GM18951 (cell line): Measurements from ENCODE around the gene PDSS2.
"Not testable (repeated sequence)": the region's sequence is repeated elsewhere in the genome, so short reads cannot be mapped to it uniquely, and the experiment has no call there.

ENCODE experiments used
- POLR2A ChIP-seq: IDR thresholded peaks from 4 replicates; pipeline ENCODE4 v1.6.1; 2011; ENCODE audit warnings: mild to moderate bottlenecking; ENCODE audit not compliant: insufficient read length, insufficient read depth; ENCODE audit errors: extremely low read depth
- in situ Hi-C: fragments of 300-500 bp; cut with MboI; formaldehyde crosslinking; loops from one replicate; pipeline ENCODE4 v1.12.0; 2022; ENCODE audit warnings: low sequenced_read_pairs, mixed read lengths, inconsistent platforms; ENCODE audit not compliant: unreplicated experiment

Gene PDSS2

GRCh38 chr6:107198631-107199416, 260.5 kb downstream of the PDSS2 start:
- no peak for TF ChIP-seq POLR2A
- in situ Hi-C loops = no loop called here

GRCh38 chr6:107196152-107196551, 263.2 kb downstream of the PDSS2 start:
- in situ Hi-C loops = no loop called here
- TF ChIP-seq POLR2A = no peak

GRCh38 chr6:107194723-107195122, 264.6 kb downstream of the PDSS2 start:
- in situ Hi-C loops = not testable (repeated sequence)

- in situ Hi-C loops = no loop called here
Observed at GRCh38 chr6:107192830-107193229, 266.5 kb downstream of the PDSS2 start.

GRCh38 chr6:107187630-107188029, 271.7 kb downstream of the PDSS2 start:
- in situ Hi-C loops = no loop called here
- TF ChIP-seq POLR2A = no peak

More at GRCh38 chr6:107192830-107193229, 266.5 kb downstream of the PDSS2 start:
- no peak for TF ChIP-seq POLR2A

GRCh38 chr6:107186047-107186446, 273.3 kb downstream of the PDSS2 start:
- in situ Hi-C loops = no loop called here
- no peak for TF ChIP-seq POLR2A

- TF ChIP-seq POLR2A = no peak
- in situ Hi-C loops = no loop called here
Observed at GRCh38 chr6:107185391-107185970, 273.9 kb downstream of the PDSS2 start.

- TF ChIP-seq POLR2A = no peak
Observed at GRCh38 chr6:107184435-107184834, 274.9 kb downstream of the PDSS2 start.

GRCh38 chr6:107180099-107180498, 279.3 kb downstream of the PDSS2 start:
- no peak for TF ChIP-seq POLR2A
- in situ Hi-C loops = no loop called here

More at GRCh38 chr6:107184435-107184834, 274.9 kb downstream of the PDSS2 start:
- in situ Hi-C loops = no loop called here

- in situ Hi-C loops = no loop called here
- no peak for TF ChIP-seq POLR2A
Observed at GRCh38 chr6:107179004-107179403, 280.4 kb downstream of the PDSS2 start.

- in situ Hi-C loops = no loop called here
- no peak for TF ChIP-seq POLR2A
Observed at GRCh38 chr6:107173779-107174178, 285.6 kb downstream of the PDSS2 start.

- in situ Hi-C loops = no loop called here
Observed at GRCh38 chr6:107171513-107171912, 287.9 kb downstream of the PDSS2 start.

GRCh38 chr6:107164299-107164698, 295.1 kb downstream of the PDSS2 start:
- in situ Hi-C loops = not testable (repeated sequence)

More at GRCh38 chr6:107171513-107171912, 287.9 kb downstream of the PDSS2 start:
- no peak for TF ChIP-seq POLR2A

- in situ Hi-C loops = no loop called here
- no peak for TF ChIP-seq POLR2A
Observed at GRCh38 chr6:107161521-107161920, 297.8 kb downstream of the PDSS2 start.

GRCh38 chr6:107156617-107157016, 302.7 kb downstream of the PDSS2 start:
- TF ChIP-seq POLR2A = no peak
- in situ Hi-C loops = no loop called here

GRCh38 chr6:107154801-107155160, 304.6 kb downstream of the PDSS2 start:
- in situ Hi-C loops = no loop called here
- TF ChIP-seq POLR2A = no peak
